Activated T-cell treated with anti-CD3 and anti-CD28 coated beads, Interleukin-2, amount 50 U/mL, for 48 hours (primary cell): ENCODE data around the gene CTNNA3.

Experiments used
- DNase-seq, 2 experiments: peaks; one replicate each; pipeline ENCODE4 v3.0.0-alpha.2; 2020

The CTNNA3 gene

GRCh38 chr10:66176772-66177171 lies 1519.2 kb downstream of the CTNNA3 start:
- no peak for DNase-seq

- DNase-seq, result no peak
Measured at GRCh38 chr10:66167816-66168215, 1528.2 kb downstream of the CTNNA3 start.

GRCh38 chr10:66162560-66163143 lies 1533.3 kb downstream of the CTNNA3 start:
- no peak for DNase-seq

GRCh38 chr10:66151346-66151745 lies 1544.6 kb downstream of the CTNNA3 start:
- DNase-seq, result no peak

GRCh38 chr10:66148312-66148711 lies 1547.7 kb downstream of the CTNNA3 start:
- DNase-seq, result no peak

GRCh38 chr10:66144016-66144415 lies 1552.0 kb downstream of the CTNNA3 start:
- DNase-seq, result no peak

GRCh38 chr10:66102756-66103155 lies 1593.2 kb downstream of the CTNNA3 start:
- DNase-seq, result no peak

GRCh38 chr10:66098595-66099480 lies 1597.2 kb downstream of the CTNNA3 start:
- no peak for DNase-seq

GRCh38 chr10:66095610-66096009 lies 1600.4 kb downstream of the CTNNA3 start:
- no peak for DNase-seq

- no peak for DNase-seq
Measured at GRCh38 chr10:66085906-66086305, 1610.1 kb downstream of the CTNNA3 start.

- DNase-seq, result no peak
Measured at GRCh38 chr10:66071907-66072306, 1624.1 kb downstream of the CTNNA3 start.

GRCh38 chr10:66058594-66058993 lies 1637.4 kb downstream of the CTNNA3 start:
- DNase-seq, result no peak

- no peak for DNase-seq
Measured at GRCh38 chr10:66049335-66049734, 1646.7 kb downstream of the CTNNA3 start.

- DNase-seq, result no peak
Measured at GRCh38 chr10:66045859-66046258, 1650.1 kb downstream of the CTNNA3 start.

- DNase-seq, result no peak
Measured at GRCh38 chr10:66041771-66042170, 1654.2 kb downstream of the CTNNA3 start.

GRCh38 chr10:66038623-66039022 lies 1657.4 kb downstream of the CTNNA3 start:
- no peak for DNase-seq

GRCh38 chr10:66026321-66026720 lies 1669.7 kb downstream of the CTNNA3 start:
- DNase-seq, result no peak

- DNase-seq, result no peak
Measured at GRCh38 chr10:66025186-66025585, 1670.8 kb downstream of the CTNNA3 start.

GRCh38 chr10:66021423-66021822 lies 1674.6 kb downstream of the CTNNA3 start:
- DNase-seq, result no peak

- no peak for DNase-seq
Measured at GRCh38 chr10:66008221-66008620, 1687.8 kb downstream of the CTNNA3 start.

- DNase-seq, result no peak
Measured at GRCh38 chr10:66006411-66006810, 1689.6 kb downstream of the CTNNA3 start.

GRCh38 chr10:65993451-65993850 lies 1702.5 kb downstream of the CTNNA3 start:
- DNase-seq, result no peak

GRCh38 chr10:65968871-65969270 lies 1727.1 kb downstream of the CTNNA3 start:
- no peak for DNase-seq

- DNase-seq, result no peak
Measured at GRCh38 chr10:65968437-65968836, 1727.6 kb downstream of the CTNNA3 start.

GRCh38 chr10:65964205-65964604 lies 1731.8 kb downstream of the CTNNA3 start:
- DNase-seq, result no peak
